GM18867 (cell line): ENCODE data around the gene CA10.

Source experiments
- ATAC-seq: cut with Tn5 transposase; IDR thresholded peaks from one replicate; pipeline ENCODE4 v1.9.1; 2021; ENCODE audit warnings: mild to moderate bottlenecking, moderate library complexity; ENCODE audit not compliant: unreplicated experiment

The CA10 gene

DNA sequence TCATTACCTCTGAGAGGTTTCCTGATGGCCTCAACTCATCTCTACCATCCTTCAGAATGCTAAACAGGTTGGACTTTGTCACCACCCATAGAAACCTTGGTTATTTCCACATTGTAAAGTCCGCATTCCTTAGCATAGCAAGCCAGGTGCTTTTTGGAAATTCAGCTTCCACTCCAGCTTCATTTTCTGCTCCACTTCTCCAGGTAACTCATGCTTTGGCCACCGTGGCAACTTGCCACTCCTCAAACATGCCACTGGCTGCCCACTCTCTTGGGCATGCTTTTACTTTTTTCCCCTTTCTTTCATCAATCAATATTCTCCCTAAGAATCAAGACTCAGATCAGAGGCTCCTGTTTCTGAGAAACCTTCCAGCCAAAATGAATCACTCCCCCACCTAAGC is 203.3 kb downstream of the CA10 start:
- ATAC-seq = no peak

DNA sequence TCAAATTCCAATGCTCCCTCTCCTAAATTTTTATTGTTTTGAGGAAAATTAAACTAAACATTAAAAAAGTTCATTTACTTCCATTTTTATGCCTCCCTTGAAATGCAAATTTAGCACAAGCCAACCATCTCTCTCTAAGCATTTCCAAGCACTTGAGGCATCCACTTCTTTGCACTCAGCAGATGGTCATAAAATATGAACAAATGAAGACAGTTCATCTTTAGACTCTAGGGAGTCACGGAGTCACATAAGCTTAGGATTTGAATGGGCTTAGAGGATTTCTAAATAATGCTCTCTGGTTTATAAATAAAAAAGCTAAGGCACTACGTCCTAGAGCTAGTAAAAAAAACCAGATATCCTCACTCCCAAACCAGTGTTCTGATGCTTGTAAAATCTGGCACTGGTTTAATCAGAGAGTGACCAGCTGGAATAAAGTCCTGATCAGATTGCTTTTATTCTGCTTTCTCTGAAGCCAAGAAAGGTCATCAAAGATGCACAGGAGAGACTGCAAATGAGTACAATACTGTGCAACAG is 204.2 kb downstream of the CA10 start:
- ATAC-seq = no peak

DNA sequence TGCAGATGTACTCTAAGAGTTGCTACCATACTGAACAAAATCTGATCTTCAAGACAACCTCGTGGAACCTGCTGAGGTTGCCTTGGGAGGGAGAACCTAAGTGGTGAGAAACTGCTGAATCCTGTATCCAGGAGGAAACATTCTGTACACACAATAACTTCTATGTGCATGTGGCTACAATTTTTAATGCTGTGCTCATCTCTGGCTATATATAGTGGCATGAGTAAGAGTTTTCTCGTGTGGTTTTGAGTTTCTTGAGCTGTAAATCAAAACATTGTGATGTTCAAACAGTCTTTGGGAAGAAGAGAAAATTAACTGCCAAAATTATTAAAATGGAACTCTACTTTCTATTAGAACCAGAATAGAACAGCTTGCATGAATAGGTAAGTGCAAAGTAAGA is 206.8 kb downstream of the CA10 start:
- no peak for ATAC-seq

DNA sequence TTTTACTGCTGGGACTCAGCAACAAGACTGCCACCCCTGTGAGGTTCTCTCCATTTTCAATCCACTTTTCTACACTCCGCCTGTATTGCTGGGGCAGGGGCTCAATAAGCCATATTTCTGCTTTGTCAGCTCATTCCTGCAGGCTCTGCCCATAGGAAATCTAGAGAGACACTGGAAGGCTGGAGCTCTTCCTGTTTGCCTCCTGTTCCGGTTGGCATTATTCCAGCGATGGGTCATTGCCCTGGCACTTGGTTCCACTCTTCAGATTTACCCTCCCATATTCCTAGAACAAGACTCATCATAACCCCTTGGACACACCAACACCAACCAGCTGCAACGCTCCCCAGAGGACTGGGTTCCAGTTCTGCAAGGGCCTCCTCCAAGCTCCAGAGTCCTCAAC is 210.4 kb downstream of the CA10 start:
- no peak for ATAC-seq

DNA sequence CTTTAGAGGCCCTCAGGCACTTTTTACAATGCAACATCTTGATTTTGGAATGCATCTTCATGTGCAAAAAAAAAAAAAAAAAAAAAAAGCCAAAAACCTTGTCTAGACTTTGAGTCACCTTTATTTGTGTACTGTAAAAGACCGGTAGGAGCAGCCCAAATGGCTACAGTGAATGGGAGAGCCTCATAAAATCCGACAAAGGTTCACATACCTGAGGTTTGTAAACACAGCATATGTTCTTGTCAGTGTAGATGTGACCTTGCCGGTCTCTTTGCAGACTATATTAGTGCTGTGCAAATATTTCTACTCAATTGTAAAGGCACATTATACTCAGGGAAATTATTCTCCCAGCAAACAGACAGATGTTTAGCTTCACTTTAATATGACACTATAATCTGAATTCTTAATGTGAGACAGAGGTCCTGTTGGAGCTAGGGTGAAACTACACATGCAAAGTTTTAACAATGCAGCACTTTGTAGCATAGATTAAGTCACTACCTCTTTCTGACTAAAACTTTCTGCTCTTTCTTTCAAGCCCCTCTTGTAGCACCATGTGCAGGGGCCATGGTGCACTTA is 211.3 kb downstream of the CA10 start:
- ATAC-seq = no peak

DNA sequence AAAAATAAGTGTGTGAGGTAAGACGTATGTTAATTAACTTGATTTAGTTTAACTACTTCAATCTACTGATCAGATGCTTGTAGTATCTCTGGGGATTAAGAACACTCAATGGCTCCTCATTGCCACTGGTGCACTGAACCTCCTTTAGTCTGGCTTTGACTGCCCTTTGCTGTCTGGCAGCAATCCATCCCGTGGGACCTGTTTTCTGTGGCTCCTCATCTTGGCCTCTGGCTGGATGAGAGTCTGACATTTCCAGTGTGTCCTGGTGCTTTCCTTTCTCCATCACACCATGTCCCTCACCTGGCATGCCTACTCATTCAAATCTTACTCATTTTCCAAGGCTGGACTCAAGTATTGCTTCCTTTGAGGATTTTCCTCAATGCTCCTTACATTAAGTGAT is 212.2 kb downstream of the CA10 start:
- ATAC-seq = no peak

DNA sequence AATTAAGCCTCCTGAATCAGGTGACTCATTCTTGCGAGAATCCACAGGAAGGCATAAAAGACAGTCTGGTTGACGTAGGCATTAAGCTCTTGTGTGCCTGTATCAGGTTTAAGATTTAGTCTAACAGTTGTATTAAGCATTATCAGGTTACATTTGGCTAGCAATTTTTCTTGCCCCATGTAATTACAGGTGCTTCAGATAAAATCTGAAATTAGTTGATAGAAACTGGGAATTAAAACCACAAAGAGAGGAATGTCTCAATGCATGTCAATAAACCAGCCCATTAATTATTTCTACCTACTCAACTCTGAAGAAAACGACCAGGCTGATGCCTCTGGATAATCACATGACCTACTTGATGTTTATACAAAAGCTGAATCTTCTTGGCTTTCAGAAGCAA is 217.2 kb downstream of the CA10 start:
- no peak for ATAC-seq

DNA sequence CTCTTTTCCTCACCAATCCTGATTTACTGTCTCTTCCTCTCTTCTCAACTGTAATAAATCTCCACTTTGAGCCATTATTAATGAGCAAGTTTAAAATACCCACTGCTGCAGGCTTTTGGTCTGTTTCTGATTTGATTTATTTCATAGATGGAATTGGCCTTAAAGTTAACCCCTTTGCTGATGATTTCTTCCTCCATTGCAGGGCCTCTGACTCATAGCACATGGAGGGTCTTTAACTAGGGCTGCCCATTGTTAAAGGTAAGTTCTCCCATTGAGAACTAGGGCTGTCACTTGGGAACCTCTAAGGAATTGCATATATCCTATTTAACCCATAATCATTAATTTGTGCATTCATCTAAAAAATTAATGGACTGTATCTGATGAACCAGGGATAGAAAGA is 221.2 kb downstream of the CA10 start:
- no peak for ATAC-seq

DNA sequence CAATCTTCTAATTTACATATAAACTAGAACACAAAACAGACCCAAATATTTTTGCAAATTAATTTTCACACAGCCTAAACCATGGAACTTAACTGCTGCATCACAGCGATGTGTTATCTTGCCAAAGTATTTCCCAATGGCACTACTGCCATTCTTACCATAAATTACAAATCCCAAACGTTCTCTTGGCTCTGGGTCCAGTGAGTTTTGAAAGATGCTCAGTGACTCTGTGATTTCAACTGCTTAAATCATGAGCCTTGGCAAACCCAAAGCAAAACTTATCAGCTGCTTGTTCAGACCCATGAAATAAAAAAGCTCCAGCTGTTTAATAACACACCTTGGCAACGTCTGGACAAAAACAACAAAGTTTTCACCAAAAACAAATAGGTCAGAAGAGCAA is 223.0 kb downstream of the CA10 start:
- no peak for ATAC-seq

DNA sequence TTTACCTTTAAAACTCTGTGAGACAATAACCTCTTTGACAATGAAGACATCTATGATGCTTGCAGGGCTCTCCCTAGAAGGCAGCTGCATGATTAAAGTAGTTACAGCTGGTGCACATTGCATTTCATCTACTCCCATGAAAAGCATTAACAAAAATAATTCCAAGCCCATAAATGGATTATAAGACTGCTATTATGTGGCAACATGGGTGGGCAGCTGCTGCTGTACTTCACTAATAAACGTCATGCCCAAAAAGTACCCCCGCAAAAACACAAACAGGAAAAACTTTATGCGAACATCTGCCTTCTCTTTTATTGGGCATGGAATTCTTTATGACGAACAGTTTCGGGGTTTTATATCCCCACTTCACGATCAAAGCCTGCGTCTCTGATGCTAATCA is 224.9 kb downstream of the CA10 start:
- no peak for ATAC-seq

DNA sequence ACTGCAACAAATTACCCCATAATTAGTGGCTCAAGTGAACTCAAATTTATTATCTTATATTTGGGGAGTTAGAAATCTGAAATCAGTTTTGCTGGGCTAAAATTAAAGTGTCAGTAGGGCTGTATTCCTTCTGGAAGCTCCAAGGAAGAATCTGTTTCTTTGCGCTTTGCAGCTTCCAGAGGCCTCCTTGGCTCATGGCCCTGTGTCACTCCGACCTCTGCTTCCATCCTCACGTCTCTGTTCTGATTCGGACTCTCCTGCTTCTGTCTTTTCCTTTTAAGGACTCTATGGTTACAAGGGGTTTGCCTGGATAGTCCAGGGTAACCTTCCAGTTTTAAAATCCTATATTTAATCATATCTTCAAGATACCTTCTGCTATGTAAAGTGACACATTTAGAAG is 232.1 kb downstream of the CA10 start:
- ATAC-seq = no peak

DNA sequence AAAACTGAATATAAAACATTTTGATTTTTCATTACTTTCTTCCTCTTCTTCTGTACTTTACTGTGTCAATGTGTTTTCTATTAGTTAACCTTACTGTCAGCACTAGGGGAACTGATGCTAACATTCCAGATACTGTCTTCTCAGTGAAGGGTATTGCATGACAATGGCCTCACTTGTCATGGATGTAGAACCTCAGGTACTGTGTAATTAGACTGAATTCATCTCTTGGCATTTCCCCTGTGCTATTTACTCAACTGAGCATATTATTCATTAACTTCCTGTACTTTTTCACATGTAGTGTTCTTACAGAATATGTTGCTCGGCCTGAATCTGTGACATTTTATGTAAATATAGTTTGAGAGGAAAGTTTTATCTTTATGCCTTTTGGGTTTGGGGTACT is 237.0 kb downstream of the CA10 start:
- ATAC-seq = no peak

DNA sequence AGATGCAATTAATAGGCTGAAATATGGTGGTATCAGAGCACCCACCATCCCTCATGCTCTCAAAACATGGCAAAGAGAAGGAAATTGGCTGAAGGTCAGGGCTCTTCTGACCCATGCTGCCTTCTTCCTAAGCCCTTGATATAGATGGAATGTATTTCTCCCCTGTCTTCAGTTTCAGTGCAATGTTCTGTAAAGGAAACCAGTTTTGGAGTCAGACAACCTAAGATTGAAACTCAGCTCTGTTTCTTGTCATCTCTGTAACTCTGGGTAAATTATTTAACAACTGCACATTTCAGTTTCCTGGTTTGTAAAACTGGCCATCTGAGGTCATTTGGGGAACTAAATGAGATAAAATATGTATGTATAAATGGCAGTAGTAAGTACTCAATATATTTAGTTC is 243.9 kb downstream of the CA10 start:
- ATAC-seq = no peak

DNA sequence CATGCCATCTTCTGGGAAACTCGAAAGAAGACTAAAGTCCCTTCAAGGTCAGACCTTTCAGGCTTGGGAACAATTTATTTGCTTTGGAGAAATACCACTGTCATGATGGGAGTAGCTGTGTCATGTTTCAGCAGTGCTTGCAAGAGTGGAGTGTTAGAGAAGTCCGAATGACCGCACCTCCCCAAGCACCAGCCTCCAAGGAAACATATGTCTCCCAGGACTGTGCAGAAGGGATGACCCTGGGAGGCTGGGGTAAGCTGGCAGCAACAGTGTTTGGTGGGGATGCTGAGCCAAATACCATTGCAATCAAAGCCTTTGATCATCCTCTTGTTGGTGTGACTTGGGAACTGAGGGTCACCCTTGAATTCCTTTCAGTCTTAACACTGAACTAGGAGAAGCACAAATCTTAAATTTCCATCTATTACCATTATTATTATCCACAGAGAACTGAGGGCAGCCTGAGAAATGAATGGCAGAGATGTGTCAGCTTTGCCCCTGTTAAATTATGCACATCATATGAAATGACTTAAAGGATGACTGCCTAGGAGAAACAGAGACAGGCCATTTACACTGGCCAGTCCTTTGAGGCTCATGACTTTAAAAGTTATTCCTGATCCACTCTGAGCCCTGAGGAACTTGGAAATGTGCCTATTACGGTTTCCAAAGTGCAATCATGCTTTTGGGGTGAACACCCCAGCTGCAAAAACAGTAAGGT is 244.9 kb downstream of the CA10 start:
- ATAC-seq = no peak

DNA sequence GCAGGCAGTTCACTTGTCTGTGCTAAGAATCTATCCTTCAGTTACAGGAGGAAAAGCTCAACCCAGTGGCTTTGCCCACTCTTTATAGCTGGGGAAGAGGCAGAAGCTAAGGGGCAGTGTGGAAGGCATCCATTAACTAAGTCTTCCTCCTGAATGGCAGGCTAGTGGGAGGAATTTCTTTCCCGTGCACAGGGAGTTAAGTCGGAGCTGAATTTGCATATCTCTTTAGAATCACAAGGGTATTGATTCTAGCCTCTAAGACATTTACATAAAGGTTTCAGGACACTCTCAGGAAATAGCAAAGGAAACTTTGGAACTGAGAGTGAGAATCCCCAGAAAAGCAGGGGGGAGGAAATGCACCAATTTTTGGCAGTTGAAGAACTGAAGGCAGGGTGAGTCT is 245.6 kb downstream of the CA10 start:
- ATAC-seq = no peak

DNA sequence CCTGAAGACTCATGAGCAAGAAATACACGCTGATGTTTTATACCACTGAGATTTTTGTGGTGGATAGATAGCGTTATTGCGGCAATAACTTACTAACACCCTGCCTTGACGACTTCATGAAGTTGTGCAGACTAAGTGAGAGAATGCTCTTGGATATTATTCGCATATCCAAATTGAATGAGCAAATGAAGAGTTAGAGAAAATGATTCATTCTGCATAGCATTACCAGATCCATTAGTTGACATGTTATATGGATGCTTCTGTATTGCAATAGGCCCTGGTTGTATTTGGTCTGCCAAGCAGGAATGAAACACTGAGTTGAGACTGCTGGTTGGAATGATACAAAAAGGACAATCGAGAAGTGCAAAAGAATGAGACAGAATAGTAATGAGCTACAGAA is 247.3 kb downstream of the CA10 start:
- no peak for ATAC-seq

DNA sequence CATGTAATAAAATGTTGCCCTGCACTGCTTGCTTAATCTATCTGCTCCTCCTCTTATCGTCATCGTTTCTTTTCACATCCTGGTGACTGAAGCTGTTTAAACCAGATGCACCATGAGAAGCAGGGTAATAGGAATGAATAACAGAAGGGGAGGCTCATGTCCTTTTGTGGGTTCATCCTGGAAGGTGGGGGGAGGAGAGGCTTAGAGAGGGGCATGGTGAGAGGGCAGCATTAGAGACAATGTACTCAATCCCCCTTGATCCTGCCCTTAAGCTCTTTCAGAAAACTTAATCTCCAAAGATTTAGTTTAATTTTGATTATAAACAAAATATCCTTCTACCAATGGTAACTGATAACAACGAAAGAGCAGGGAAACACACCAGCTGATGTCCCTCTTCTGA is 248.5 kb downstream of the CA10 start:
- ATAC-seq = no peak

DNA sequence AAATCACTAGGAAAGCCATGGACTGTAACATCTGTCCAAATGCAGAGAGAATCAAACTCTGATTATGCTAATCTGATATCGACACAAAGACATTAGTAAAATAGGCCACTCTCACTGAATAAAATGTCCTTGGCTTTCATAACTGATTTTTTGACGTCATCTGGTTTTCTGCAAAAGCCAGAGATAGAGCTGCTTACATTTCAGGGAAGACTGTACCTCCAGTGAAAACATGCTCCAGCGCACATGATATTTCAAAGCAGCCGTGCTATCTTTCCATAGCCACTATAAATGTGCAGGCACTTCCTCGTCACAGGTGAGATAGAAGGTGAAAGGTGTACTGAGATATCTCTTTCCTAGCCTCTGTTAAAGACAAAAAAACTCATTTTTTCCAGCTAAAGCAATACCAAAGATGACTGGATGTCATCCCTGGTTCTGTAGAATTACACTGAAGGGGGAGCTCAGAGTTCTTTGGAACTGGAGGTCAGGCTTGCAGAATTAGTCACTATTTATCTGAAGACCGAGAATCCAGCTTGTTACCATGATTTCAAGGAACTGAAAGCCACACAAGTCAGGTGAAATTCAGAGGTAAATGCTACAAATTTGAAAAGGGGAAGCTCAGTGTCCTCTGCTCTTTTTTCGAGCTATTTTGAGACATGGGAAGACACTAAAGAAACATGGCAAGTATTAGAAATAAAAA is 249.5 kb downstream of the CA10 start:
- ATAC-seq = no peak

DNA sequence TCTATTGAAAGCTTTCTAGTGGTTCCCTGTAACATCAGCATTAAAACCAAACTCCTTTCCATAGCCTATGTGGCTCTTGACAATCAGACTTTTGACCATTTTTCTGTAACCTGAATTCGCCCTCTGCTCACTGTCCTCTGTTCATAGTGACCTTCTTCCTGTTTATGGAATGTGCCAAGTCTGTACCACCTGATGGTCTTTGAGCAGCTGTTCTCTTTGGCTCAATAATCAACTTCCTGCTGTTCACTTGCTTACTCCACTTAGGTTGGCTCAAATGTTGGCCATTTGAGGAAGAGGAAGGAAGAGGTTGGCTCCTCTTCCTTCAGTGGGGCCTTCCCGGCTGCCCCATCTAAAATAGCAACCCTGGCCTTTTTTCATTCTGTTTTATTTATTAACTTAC is 251.5 kb downstream of the CA10 start:
- ATAC-seq = no peak

DNA sequence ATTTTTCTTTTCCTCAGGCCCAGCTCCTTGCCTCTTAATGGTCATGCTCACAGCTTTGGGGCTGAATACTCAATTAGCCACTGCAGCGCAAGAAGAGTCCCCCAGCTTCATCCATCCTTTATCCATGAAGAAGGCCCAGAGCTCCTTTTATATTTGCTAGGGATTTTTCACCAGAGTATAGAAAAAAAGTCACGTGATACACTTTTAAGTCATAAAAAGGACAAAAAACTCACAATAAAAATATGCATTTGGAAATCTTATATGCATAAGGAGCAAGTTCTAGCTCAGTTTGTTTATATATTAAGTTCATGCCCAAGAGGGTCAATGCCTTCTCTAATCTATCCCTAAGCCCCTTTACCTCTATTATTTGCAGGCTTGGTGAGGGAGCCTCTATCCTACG is 254.1 kb downstream of the CA10 start:
- no peak for ATAC-seq

DNA sequence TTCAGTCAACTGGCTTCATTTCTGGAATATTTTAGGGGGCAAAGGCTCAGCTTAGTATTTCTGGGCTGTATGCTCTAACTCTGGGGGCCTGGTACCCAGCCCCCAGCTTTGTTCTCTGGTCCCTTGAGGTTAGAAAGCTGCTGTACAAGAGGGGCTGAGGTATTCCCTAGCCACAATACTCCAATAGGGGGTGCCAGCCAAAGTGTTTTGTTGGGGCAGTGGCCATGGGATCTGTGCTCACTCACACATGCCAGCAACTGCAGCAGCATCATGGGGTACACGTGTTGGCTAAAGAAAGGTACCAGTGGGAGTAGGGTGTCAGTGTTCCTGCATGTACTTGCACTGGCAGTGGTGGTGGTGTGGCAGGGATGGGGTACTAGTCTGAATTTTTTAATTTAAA is 257.3 kb downstream of the CA10 start:
- ATAC-seq = no peak

DNA sequence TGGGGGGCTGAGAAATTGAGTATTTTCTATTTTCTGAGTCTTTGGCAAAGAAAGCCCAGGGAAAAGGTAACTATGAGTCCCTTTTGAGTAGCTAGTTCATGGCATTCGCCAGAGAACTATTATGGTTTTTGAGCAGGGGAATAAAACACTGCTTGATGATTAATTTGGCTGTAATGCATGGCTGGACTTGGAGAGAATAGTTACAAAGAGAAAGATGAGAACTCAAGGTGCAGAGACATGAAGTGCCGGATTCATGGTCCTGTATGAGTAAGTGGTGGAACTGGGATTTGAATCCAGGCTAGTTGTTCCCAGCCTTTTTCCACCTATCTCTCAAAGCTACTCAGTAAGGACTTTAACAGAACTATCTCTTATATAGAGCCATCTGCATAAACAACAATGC is 266.6 kb downstream of the CA10 start:
- no peak for ATAC-seq
